Thyroid gland (tissue), 4 donors: ENCODE data around the gene PER3. TPM values are rescaled to one million over a fixed set of nuclear protein-coding genes. Genes with fewer than 3 reads are reported as not detected.

Source experiments
- DNase-seq, 2 donors: peaks; one replicate each; pipeline ENCODE4 v3.0.0-alpha.2; 2019
- H3K27ac ChIP-seq, 3 donors: fragments of 200-600 bp; sonication (generic); 1 replicate in 2 of 3; 2 replicates in 1 of 3; pipeline ENCODE4 v1.5.1; 2016 to 2019; ENCODE audit warnings: mild to moderate bottlenecking in 1 of 3, moderate library complexity in 1 of 3
- H3K27me3 ChIP-seq: fragments of 200-600 bp; sonication (generic); one replicate; pipeline ENCODE4 v1.5.1; 2019
- H3K36me3 ChIP-seq, 2 donors: fragments of 200-600 bp; sonication (generic); one replicate each; pipeline ENCODE4 v1.5.1; 2016 to 2019
- H3K4me1 ChIP-seq, 2 donors: fragments of 200-600 bp; sonication (generic); one replicate each; pipeline ENCODE4 v1.5.1; 2017 to 2019
- H3K4me3 ChIP-seq, 3 donors: fragments of 200-600 bp; sonication (generic); replicated peaks in 1 of 3; 1 replicate in 2 of 3; 2 replicates in 1 of 3; pipeline ENCODE4 v1.5.1; 2016; ENCODE audit warnings: mild to moderate bottlenecking in 1 of 3
- H3K9me3 ChIP-seq: fragments of 200-600 bp; sonication (generic); one replicate; pipeline ENCODE4 v1.5.1; 2017
- POLR2A ChIP-seq, 2 donors: fragments of 450-650 bp; IDR thresholded peaks; one replicate each; pipeline ENCODE4 v1.6.1; 2017; ENCODE audit warnings: antibody characterized with exemption in 2 of 2, mild to moderate bottlenecking in 2 of 2, moderate library complexity in 1 of 2
- WGBS, 2 donors: methylation state at CpG; one replicate each; pipeline ENCODE4 v1.1.5; 2017; 5-methylcytosine and 5-hydroxymethylcytosine counted together
- intact Hi-C: fragments of 100-400 bp; cut with DNase I; formaldehyde crosslinking; loops from one replicate; pipeline ENCODE4 v1.15.1; 2023
- total RNA-seq, 4 donors: library from RNA; depleted of rRNA; stranded (reverse); fragments of >200 nt; gene quantifications; one replicate each; pipeline ENCODE4 v1.2.3, GENCODE V29; 2016
- TF ChIP-seq, protein P1 (sequence below), 6 experiments: fragments of 200-600 bp in 3 of 6; fragments of 450-650 bp in 3 of 6; sonication (generic) in 3 of 6; IDR thresholded peaks; one replicate each; pipeline ENCODE4 v1.5.1; 2016 to 2019; ENCODE audit warnings: antibody characterized with exemption in 6 of 6, mild to moderate bottlenecking in 2 of 6, inconsistent platforms in 1 of 6, moderate library complexity in 1 of 6

The PER3 gene
- total RNA-seq, 4 donors from 2014 or later: 8.9 to 30.9 (median 20.9) TPM

DNA sequence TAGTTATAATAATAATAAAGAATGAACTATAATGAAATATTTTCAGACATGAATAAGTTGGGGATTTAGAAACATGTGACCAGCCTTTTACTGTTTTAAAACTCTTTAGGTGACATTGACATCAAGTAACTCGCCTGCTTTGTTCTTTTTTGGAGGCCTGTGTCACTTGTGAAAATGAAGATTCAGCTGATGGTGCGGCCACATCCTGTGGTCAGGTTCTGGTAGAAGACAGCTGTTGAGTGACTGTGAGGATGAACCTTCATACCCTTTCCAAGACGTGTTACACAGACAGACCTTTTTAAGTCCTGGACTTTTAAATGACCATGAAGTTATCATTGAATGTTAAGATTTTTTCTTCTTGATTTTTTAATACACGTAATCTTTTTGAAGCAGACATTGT is 58.4 kb downstream of the PER3 start:
- Histone ChIP-seq H3K27me3 (no peaks in the 10 kb centered on the region), H3K36me3 (peaks cover 21 to 44% of the 10 kb centered on the region in 2 donors), H3K4me1 (no peaks in the 10 kb centered on the region), H3K9me3 (no peaks in the 10 kb centered on the region), H3K27ac (no peak overlapping the region), H3K4me3 (no peak overlapping the region)
- intact Hi-C loops: no loop called here
- TF ChIP-seq, protein P1, sequence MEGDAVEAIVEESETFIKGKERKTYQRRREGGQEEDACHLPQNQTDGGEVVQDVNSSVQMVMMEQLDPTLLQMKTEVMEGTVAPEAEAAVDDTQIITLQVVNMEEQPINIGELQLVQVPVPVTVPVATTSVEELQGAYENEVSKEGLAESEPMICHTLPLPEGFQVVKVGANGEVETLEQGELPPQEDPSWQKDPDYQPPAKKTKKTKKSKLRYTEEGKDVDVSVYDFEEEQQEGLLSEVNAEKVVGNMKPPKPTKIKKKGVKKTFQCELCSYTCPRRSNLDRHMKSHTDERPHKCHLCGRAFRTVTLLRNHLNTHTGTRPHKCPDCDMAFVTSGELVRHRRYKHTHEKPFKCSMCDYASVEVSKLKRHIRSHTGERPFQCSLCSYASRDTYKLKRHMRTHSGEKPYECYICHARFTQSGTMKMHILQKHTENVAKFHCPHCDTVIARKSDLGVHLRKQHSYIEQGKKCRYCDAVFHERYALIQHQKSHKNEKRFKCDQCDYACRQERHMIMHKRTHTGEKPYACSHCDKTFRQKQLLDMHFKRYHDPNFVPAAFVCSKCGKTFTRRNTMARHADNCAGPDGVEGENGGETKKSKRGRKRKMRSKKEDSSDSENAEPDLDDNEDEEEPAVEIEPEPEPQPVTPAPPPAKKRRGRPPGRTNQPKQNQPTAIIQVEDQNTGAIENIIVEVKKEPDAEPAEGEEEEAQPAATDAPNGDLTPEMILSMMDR (IDR thresholded peaks at IDR 0.05): no peak
- no peak for TF ChIP-seq POLR2A (IDR thresholded peaks at IDR 0.05)
- DNase-seq: no peak
- WGBS, 2 donors: 89 to 94% methylated on average over 4 of the region's 4 CpGs

DNA sequence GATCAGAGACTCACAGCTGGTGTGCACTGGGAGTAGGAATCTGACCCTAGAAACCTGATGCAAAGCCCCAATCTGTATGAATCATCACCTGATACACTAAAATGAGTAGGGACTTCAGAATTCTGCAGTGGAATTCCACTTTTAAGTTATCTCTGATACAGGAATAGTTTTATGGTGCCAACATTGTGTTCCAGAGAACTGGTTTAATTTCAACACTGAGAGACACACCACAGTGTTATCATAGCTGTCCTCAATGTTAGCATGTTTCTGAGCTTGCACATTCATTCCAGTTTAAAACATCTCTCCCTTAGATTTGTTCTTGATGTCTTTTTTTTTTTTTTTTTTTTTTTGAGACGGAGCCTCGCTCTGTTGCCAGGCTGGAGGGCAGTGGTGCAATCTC is 61.7 kb downstream of the PER3 start:
- no peak overlapping the region for H3K4me3 ChIP-seq
- intact Hi-C loops: no loop called here
- no peaks in the 10 kb centered on the region for H3K27me3 ChIP-seq
- peaks cover 0 to 16% of the 10 kb centered on the region in 2 donors for H3K36me3 ChIP-seq
- H3K4me1 ChIP-seq: no peaks in the 10 kb centered on the region
- TF ChIP-seq POLR2A (IDR thresholded peaks at IDR 0.05): no peak
- TF ChIP-seq, protein P1 (IDR thresholded peaks at IDR 0.05): no peak
- DNase-seq: no peak
- WGBS, 2 donors: 94% methylated on average over 2 of the region's 2 CpGs
- no peak overlapping the region for H3K27ac ChIP-seq
- H3K9me3 ChIP-seq: no peaks in the 10 kb centered on the region

DNA sequence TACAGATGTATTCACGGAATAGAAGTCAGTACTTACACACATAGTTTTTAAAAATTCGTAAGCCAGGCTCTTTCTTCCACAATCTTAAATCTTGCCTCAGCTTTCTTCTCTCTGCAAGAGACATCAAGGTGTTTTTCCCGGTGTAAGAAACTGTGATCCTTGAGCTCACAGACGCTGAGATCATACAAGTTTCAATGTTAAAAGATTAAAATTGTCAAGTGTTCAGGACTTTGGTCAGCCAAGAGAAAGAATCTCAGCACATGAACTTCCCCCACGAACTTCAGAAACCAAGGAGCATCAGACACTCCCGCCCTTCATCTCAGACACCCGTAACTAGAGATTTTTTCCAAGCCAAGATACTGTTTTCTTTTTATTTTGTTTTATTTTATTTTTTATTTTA is 62.6 kb downstream of the PER3 start:
- intact Hi-C loops: no loop called here
- H3K27me3 ChIP-seq: no peaks in the 10 kb centered on the region
- H3K4me3 ChIP-seq: no peak overlapping the region
- TF ChIP-seq POLR2A (IDR thresholded peaks at IDR 0.05): no peak
- TF ChIP-seq, protein P1 (IDR thresholded peaks at IDR 0.05): no peak
- peaks cover 0 to 16% of the 10 kb centered on the region in 2 donors for H3K36me3 ChIP-seq
- H3K9me3 ChIP-seq: no peaks in the 10 kb centered on the region
- no peak overlapping the region for H3K27ac ChIP-seq
- 89 to 92% methylated on average over 7 of the region's 7 CpGs for WGBS, 2 donors
- no peaks in the 10 kb centered on the region for H3K4me1 ChIP-seq
- DNase-seq: no peak

DNA sequence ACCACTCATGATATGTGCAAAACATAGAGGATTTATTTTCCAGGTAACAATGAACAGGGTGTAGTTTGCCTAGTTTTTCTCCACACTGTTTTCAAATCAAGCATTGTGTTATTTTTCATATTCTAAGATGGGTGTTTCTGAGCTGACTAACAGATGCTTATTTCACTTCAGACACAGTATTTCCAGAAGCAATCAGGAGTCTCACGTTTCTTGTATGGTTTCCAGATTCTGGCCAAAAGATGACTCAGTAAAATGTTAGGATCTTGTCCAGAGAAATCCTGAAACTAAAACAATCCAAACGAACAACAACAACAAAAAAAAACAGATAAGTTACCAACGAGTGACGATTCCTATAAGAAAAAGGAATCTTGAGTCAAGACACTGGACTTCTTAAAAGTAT is 63.5 kb downstream of the PER3 start:
- intact Hi-C loops: no loop called here
- Histone ChIP-seq H3K9me3 (no peaks in the 10 kb centered on the region), H3K27me3 (no peaks in the 10 kb centered on the region), H3K36me3 (peaks cover 0 to 16% of the 10 kb centered on the region in 2 donors), H3K4me1 (no peaks in the 10 kb centered on the region), H3K4me3 (no peak overlapping the region), H3K27ac (no peak overlapping the region)
- WGBS, 2 donors: 66 to 70% methylated on average over 4 of the region's 4 CpGs
- DNase-seq: no peak
- TF ChIP-seq, protein P1 (IDR thresholded peaks at IDR 0.05): no peak
- no peak for TF ChIP-seq POLR2A (IDR thresholded peaks at IDR 0.05)

DNA sequence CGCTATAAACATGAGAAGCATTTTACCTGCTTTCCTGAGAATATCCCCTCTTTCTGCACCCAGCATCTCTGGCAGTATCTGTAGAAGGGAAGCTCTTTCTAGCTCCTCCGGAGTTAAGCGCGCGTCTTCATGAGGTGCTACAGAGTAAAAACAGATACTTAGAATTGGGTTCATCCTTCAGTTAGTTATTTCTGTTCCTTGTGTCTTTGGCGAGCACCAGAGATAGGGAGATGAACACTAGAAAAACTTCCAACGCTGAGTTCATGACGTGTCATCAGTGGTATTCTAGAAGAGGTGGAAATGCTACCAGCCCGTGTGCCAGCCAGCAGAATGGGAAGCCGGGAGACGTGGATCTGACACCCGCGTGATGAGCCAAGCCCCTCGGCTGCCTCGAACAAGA is 66.7 kb downstream of the PER3 start:
- no peak overlapping the region for H3K4me3 ChIP-seq
- H3K27ac ChIP-seq: no peak overlapping the region
- no peaks in the 10 kb centered on the region for H3K4me1 ChIP-seq
- no peak for TF ChIP-seq POLR2A (IDR thresholded peaks at IDR 0.05)
- TF ChIP-seq, protein P1 (IDR thresholded peaks at IDR 0.05): no peak
- H3K27me3 ChIP-seq: no peaks in the 10 kb centered on the region
- 83 to 86% methylated on average over 15 of the region's 15 CpGs for WGBS, 2 donors
- no peak for DNase-seq
- intact Hi-C loops: no loop called here
- H3K9me3 ChIP-seq: no peaks in the 10 kb centered on the region
- H3K36me3 ChIP-seq: no peaks in the 10 kb centered on the region
